GM12872 (cell line): Measurements from ENCODE around the gene KIF26A.

ENCODE experiments used
- CTCF ChIP-seq: IDR thresholded peaks from 3 replicates; pipeline ENCODE4 v1.5.1; 2011; ENCODE audit warnings: low read depth, mild to moderate bottlenecking, low read length, moderate library complexity; ENCODE audit not compliant: insufficient read depth

The KIF26A gene

GRCh38 chr14:104103446-104104075, 34.8 kb upstream of the KIF26A start:
- no peak for TF ChIP-seq CTCF

- TF ChIP-seq CTCF: no peak
Observed at GRCh38 chr14:104104076-104104901, 34.1 kb upstream of the KIF26A start.

DNA sequence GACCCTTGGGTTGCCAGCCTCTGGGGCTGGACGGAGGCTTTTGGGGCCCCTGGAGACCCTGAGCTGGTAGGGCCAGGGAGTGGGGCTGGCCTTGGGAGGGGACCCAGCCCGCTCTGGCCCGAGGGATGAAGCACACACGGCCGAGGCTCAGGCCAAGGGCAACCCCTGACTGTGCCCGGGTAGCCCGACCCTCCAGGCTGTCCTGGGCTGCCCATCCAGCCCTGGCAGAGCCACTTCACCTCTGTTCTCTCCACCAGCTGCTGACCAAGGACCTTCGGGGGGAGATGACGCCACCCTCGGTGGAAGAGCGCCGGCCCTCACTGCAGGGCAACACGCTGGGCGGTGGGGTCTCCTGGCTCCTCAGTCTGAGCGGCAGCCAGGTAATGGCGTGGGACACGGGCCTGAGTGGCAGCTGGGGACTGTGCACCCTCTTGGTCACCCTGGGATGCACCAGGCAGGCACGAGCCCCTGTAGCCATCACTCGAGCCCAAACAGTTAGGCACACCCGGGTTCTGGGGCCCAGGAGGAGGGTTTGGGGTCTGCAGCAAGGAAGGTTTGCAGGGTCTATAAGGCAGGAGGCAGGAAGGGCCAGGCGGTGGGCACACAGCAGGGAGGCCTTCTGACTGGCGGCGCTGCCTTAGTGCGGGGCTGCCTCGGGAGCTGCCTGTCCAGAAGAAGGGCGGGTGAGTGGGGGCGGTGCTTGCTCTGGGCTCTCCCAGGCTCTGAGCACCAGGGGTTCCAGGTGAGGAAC, 33.1 kb upstream of the KIF26A start:
- TF ChIP-seq CTCF: no peak

DNA sequence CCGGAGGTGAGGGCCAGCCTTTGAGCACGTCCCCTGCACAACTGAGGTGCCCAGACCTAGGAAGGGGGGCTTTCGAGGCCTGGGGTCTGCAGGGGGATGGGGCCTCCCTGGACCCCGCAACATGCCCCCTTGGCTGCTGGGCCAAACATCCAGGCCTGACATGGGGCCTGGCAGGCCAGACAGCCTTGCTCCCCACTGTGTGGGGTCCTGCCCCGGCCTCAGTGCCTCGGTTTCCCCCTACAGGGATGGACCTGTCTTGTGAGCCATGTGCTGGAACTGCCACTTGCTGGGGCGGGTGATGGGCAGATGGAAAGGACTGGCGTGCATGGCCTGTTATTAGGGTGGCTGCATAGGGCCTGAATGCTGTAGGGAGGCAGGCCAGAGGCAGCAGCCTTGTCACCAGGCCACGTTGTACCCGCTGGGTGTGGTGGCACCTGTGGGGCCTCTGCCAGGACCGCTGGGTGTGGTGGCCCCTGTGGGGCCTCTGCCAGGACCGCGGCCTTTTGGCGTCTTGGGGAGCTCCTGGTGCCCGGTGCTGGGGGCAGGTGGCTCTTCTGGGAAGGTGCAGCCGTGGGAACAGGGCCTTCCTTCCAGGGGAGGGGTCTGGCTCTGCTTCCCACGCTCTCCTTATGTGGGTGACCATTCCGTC, 32.4 kb upstream of the KIF26A start:
- no peak for TF ChIP-seq CTCF

GRCh38 chr14:104106471-104106991, 31.9 kb upstream of the KIF26A start:
- no peak for TF ChIP-seq CTCF

DNA sequence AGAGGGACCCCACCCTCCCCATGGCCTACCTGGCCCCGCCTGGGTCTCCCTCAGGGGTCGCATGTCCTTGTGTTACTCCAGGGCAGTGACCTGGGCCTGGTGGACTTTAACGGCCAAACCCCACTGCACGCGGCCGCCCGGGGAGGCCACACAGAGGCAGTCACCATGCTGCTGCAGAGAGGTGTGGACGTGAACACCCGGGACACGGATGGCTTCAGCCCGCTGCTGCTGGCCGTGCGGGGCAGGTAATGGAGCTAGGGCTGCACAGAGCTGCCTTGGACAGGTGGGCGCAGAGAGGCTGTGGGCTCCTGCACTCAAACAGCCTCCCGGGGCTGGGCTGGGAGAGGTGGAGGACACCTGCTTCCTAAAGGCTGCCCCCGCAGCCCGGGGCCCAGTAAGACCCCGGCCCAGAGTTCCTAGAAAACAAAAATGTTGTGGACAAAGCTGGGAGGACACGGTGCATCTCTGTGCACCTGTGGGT, 31.2 kb upstream of the KIF26A start:
- TF ChIP-seq CTCF: no peak
